NCI-H748 (cell line): Measurements from ENCODE around the gene CASP9.

Experiments used
- DNase-seq: peaks from one replicate; lab custom pipeline; 2025; ENCODE audit not compliant: unreplicated experiment; lab: John Stamatoyannopoulos, UW

Gene CASP9

GRCh38 chr1:15449567-15449966, 74.4 kb downstream of the CASP9 start:
- no peak for DNase-seq

DNA sequence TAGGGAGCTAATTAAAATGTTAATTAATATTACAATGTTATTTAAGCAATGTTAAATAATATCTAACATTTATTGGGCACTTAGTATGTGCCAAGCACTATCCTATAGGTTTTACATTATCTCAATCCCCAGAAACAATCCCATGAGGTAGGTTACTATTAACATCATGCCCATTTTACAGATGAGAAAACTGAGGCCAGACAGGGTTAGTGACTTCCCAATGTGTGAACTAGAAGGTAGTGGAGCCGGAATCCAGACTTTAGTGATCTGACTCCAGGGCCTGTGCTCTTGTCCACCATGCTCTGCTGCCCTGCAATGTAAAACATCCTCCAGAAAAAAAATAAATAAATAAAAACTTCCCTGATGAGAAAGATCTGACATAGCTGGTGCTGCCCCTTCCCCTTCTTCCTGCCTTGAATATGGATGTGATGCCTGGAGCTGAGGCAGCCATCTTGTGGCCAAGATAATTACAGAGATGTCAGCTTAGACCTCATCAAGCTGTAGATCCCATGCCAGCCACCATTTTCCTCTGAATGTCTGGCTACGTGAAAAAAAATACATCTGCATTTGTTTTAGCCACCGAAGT, 75.0 kb downstream of the CASP9 start:
- no peak for DNase-seq

- no peak for DNase-seq
Measured at GRCh38 chr1:15446212-15446611, 77.8 kb downstream of the CASP9 start.

GRCh38 chr1:15445390-15446122, 78.5 kb downstream of the CASP9 start:
- DNase-seq = no peak

DNA sequence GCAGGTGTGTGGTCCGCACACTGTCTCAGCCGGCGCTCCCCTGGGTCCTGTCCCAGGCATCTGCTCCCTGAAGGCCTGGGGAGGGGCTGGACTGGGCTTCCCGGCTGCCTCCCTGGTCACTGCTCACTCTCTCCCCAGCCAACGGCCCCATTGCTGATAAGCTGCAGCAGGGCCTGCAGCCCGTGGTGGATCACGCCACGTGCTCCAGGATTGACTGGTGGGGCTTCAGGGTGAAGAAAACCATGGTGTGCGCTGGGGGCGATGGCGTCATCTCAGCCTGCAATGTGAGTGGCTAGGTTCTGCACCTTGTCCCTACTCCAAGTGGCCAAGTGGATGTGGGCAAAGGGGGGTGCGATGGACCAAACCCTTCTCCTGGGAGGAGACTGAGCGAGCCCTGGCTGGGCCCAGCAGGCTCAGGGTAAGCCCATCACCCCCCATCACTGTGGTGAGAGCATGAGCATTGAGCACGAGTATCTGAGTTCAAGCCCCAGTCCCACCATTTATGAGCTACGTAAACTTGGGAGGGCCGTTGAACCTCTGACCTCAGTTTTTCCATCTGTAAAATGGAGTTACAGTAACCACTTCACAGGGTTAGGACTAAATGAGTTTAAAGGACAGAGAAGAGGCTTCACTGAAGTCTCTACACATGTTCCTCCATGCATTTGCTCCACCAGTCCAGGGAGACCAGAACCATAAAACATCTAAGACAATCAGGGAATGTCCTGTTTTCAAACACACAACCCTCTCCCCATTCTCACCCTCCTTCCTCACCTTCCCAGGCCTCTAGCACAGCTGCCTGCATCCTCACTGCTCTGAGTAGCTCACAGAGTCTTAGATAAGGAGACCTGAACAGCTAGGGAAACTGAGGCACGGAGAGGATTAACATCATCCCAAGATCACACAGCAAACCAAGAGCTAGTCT, 79.3 kb downstream of the CASP9 start:
- no peak for DNase-seq

DNA sequence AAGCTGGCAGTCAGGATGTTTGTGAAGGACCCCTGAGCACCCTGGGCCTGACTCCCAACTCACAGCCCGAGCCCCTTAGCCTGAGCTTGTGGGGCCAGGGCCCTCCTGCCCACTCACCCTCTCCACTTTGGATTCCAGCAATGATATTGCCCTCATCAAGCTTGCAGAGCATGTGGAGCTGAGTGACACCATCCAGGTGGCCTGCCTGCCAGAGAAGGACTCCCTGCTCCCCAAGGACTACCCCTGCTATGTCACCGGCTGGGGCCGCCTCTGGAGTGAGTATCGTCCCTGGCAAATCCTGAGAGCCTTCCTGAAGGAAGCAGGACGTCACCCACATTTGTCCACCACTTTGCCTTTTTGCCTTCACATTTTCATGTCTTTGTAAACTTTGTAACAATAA, 80.7 kb downstream of the CASP9 start:
- DNase-seq = no peak

GRCh38 chr1:15442759-15443158, 81.3 kb downstream of the CASP9 start:
- no peak for DNase-seq

- no peak for DNase-seq
Measured at GRCh38 chr1:15442119-15442518, 81.9 kb downstream of the CASP9 start.
